Endothelial cell (in vitro differentiated cells): Measurements from ENCODE around the gene XRCC4. TPM values are rescaled to one million over a fixed set of nuclear protein-coding genes. Genes with fewer than 3 reads are reported as not detected.

Experiments used
- DNase-seq: peaks from one replicate; pipeline ENCODE4 v3.0.0; 2021; ENCODE audit warnings: low spot score
- H3K27ac Mint-ChIP-seq: one replicate; pipeline ENCODE4 v1.8.0; 2021; ENCODE audit warnings: mixed read lengths, inconsistent platforms; ENCODE audit not compliant: unreplicated experiment
- H3K27me3 Mint-ChIP-seq: one replicate; pipeline ENCODE4 v1.8.0; 2021; ENCODE audit warnings: mild to moderate bottlenecking, moderate library complexity, mixed read lengths, inconsistent platforms; ENCODE audit not compliant: unreplicated experiment
- H3K36me3 Mint-ChIP-seq: one replicate; pipeline ENCODE4 v1.8.0; 2021; ENCODE audit warnings: mild to moderate bottlenecking, low read depth, mixed read lengths, inconsistent platforms; ENCODE audit not compliant: unreplicated experiment
- H3K4me1 Mint-ChIP-seq: one replicate; pipeline ENCODE4 v1.8.0; 2021; ENCODE audit warnings: mild to moderate bottlenecking, mixed read lengths, inconsistent platforms; ENCODE audit not compliant: unreplicated experiment
- H3K4me3 Mint-ChIP-seq: one replicate; pipeline ENCODE4 v1.8.0; 2021; ENCODE audit warnings: mild to moderate bottlenecking, mixed read lengths, inconsistent platforms; ENCODE audit not compliant: unreplicated experiment
- H3K9me3 Mint-ChIP-seq: one replicate; pipeline ENCODE4 v1.8.0; 2021; ENCODE audit warnings: mixed read lengths, inconsistent platforms; ENCODE audit not compliant: unreplicated experiment
- CTCF ChIP-seq: fragments of 200-600 bp; sonication (generic); IDR thresholded peaks from one replicate; pipeline ENCODE4 v1.5.0; 2021; ENCODE audit warnings: antibody characterized with exemption; ENCODE audit not compliant: unreplicated experiment
- total RNA-seq: library from RNA; stranded (reverse); fragmentation: NEBNext Ultra II Directional; extraction: Animal tissue kit (Norgen Biotek cat#: 25700); gene quantifications from one replicate; pipeline ENCODE4 v1.2.1, GENCODE V29; 2021; ENCODE audit not compliant: unreplicated experiment

Gene XRCC4
- total RNA-seq, 1 donor from 2014 or later = 6.8 TPM

- no peaks in the 10 kb centered on the region for H3K9me3 Mint-ChIP-seq
- no peak for TF ChIP-seq CTCF
- no peak overlapping the region for H3K4me3 Mint-ChIP-seq
- DNase-seq = no peak
- no peak overlapping the region for H3K27ac Mint-ChIP-seq
- no peaks in the 10 kb centered on the region for H3K4me1 Mint-ChIP-seq
- no peaks in the 10 kb centered on the region for H3K36me3 Mint-ChIP-seq
- H3K27me3 Mint-ChIP-seq = no peaks in the 10 kb centered on the region
These were observed 229.4 kb downstream of the XRCC4 start for GRCh38 chr5:83306572-83307241.

GRCh38 chr5:83312663-83313062, 235.3 kb downstream of the XRCC4 start:
- DNase-seq = no peak
- Mint-ChIP-seq H3K4me3 (no peak overlapping the region), H3K4me1 (peaks cover 2% of the 10 kb centered on the region), H3K36me3 (peaks cover 4% of the 10 kb centered on the region), H3K27ac (no peak overlapping the region), H3K9me3 (no peaks in the 10 kb centered on the region), H3K27me3 (no peaks in the 10 kb centered on the region)
- TF ChIP-seq CTCF = no peak

GRCh38 chr5:83313436-83313835, 236.1 kb downstream of the XRCC4 start:
- no peak overlapping the region for H3K4me3 Mint-ChIP-seq
- H3K27me3 Mint-ChIP-seq = no peaks in the 10 kb centered on the region
- peaks cover 2% of the 10 kb centered on the region for H3K4me1 Mint-ChIP-seq
- no peak overlapping the region for H3K27ac Mint-ChIP-seq
- no peaks in the 10 kb centered on the region for H3K9me3 Mint-ChIP-seq
- TF ChIP-seq CTCF = no peak
- peaks cover 4% of the 10 kb centered on the region for H3K36me3 Mint-ChIP-seq
- DNase-seq = no peak

DNA sequence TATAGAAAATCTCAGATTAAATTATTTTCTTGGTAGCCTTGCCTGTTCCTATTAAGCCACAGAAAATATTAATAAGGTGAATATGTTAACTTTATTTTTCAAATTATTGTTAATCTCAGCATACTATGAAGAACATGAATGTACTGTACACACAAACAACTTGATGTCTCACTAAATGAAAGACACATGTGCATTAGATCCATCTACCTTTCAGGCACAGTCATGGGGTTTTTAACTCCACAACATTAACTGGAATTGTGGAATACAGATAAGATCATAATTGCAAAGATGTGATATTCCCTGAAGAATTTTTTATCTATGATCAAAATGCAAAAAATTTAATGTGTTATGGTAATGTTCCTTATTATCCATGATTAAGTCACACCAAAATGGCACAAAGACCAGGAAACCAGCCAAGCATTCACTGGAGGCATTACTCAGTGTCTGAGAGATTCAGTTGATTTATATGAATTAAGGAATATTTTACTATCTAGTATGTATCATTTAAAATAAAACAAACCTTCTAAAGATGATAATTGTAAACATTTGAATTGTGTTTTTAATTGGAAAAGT, 244.2 kb downstream of the XRCC4 start:
- H3K36me3 Mint-ChIP-seq = no peaks in the 10 kb centered on the region
- no peak for TF ChIP-seq CTCF

DNA sequence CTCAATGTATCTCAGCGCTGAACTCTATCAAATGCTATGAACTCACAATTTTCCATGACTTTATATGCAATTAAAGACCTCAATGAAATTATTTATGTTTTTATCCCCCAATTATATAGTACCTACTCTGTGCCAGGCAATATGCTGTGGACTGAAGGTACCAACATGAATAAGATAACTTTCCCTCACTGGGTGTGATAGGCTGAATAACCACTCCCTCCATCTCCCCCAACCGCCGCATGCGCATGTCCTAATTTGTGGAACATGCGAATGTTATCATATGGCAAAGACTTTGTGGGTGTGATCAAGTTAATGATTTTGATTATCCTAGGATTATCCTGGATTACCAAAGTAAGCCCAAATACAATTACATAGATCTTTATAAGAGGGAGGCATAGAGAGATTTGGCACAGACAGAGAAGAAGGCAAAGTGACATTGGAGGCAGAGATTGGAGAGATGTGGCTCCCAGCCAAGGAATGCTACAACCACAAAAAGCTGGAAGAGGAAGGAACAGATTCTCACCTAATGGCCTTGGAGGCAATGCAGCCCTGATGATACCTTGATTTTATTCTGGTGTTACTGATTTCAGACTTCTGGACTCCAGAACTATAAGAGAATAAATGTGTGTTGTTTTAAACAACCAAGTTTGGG, 245.1 kb downstream of the XRCC4 start:
- no peaks in the 10 kb centered on the region for H3K36me3 Mint-ChIP-seq
- no peaks in the 10 kb centered on the region for H3K27me3 Mint-ChIP-seq
- no peaks in the 10 kb centered on the region for H3K9me3 Mint-ChIP-seq
- no peaks in the 10 kb centered on the region for H3K4me1 Mint-ChIP-seq
- H3K27ac Mint-ChIP-seq = no peak overlapping the region
- H3K4me3 Mint-ChIP-seq = no peak overlapping the region
- no peak for TF ChIP-seq CTCF
- DNase-seq = no peak

More for the DNA sequence above, 244.2 kb downstream of the XRCC4 start:
- H3K27ac Mint-ChIP-seq = no peak overlapping the region
- no peak overlapping the region for H3K4me3 Mint-ChIP-seq
- no peak for DNase-seq
- no peaks in the 10 kb centered on the region for H3K9me3 Mint-ChIP-seq
- no peaks in the 10 kb centered on the region for H3K27me3 Mint-ChIP-seq
- no peaks in the 10 kb centered on the region for H3K4me1 Mint-ChIP-seq
